Activated naive CD8-positive, alpha-beta T cell treated with anti-CD3 and anti-CD28 coated beads, Interleukin-2, amount 50 U/mL, for 16 hours (primary cell): ENCODE measurements around the gene HCRT.
"Not testable (repeated sequence)": the region's sequence is repeated elsewhere in the genome, so short reads cannot be mapped to it uniquely, and the experiment has no call there.

ENCODE experiments used
- DNase-seq: peaks from one replicate; pipeline ENCODE4 v3.0.0-alpha.2; 2020; ENCODE audit warnings: low read depth, low spot score

HCRT gene

DNA sequence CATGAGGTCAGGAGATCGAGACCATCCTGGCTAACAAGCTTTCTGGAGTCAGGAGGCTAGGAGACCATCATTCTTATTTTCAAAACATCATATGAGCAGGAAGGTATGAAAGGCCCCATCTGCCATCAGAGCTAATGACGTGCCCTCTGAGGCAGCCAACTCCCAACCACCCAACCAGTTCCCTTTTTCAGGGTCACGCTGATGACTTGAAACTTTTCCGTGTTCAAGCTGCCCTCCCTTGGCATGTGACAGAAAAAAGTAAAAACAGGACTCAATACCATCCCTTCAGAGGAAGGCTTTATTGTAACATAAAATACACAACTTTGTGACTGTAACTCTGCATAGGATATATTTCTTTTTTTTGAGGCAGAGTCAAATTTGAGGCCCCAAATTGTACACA lies 13.6 kb upstream of the HCRT start:
- no peak for DNase-seq

DNA sequence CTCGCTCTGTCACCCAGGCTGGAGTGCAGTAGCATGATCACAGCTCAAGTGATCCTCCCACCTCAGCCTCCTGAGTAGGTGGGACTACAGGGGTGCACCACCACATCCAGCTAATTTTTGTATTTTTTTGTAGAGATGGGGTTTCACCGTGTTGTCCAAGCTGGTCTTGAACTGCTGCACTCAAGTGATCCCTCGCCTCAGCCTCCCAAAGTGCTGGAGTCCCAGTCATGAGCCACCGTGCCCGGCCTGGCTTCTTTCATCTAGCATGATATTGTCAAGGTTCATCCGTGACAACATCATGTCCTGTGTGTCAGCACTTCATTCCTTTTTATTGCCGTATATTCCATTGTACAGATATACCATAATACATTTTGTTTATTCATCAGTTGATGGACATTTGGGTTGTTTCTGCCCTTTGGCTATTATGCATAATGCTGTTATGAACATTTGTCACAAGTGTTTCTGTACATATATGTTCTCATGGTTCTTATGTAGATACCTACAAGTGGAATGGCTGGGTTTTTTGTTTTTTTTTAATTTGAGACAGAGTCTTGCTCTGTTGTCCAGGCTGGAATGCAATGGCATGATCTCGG lies 12.4 kb upstream of the HCRT start:
- no peak for DNase-seq

DNA sequence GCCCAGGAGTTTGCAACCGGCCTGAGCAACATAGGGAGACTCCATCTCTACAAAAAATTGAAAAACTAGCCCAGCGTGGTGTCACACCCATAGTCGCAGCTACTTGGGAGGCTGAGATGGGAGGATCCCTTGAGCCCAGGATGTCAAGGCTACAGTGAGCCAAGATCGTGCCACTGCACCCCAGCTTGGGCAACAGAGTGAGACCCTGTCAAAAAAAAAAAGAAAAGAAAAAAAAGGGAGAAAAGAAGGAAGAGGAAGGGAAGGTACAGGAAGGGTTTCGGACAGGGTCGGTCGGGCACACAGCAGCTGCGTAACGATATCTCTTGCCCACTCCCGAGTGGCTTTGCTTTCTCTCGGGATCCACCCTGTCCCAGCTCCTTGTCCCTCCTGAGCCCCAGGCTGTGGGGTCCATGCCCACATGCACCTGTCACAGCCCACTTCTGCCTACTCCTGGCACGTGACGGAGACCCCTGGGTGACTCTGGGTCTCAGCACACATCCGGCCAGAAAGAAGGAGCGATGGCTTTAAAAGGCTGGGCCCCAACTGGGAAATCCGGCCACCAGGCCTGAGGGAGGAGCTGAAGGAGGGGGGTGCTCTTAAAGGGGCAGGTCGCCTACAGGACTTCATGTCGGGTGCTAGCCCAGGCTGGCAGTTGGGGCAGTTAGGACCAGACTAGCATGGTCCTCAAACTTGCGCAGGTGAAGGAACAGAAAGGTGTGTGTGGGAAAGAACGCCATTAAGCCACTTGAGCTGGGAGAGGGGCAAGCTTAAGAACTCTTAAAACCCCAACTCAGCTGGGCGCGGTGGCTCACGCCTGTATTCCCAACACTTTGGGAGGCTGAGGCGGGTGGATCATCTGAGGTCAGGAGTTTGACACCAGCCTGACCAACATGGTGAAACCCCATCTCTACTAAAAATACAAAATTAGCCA lies 9.0 kb upstream of the HCRT start, which contains the start of gene GHDC:
GHDC (minus strand) TSS at position 526 of the 931 bp plus-strand sequence. CDS start 913 bp downstream, outside the sequence.
- DNase-seq: peak; percentile 58

DNA sequence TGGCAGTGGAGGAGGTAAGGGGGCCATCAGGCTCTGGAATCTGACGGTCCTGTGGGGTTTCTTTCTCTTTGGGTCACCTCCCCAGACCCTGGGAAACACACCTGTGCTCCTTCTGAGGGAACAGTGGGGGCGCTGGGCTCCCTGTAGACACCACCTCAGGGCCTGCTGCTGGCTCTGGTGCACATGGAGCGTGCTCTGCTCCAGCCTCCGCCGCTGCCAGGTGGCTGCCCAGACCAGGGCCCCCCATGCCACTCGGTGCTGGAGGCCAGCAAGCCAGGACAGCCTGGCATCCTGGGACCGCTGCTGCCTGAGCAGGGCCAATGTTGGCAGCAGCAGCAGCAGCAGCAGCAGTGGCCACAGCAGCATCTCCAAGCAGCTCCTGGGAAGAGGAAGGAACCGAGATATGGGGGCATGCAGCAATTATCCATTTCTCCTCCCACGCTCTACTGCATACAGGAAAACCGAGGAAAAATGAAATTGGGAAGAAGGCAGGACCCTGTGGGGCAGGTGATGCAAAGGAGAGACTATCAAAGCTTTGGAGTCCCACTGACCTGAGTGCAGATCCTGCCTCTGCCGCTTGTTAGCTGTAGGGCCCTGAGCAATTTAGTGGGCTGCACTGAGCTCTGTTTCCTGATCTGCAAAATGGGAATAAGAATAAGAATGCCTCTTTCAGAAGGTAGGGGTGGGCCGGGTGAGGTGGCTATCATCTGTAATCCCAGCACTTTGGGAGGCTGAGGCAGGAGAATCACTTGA lies 8.1 kb upstream of the HCRT start:
- no peak for DNase-seq

DNA sequence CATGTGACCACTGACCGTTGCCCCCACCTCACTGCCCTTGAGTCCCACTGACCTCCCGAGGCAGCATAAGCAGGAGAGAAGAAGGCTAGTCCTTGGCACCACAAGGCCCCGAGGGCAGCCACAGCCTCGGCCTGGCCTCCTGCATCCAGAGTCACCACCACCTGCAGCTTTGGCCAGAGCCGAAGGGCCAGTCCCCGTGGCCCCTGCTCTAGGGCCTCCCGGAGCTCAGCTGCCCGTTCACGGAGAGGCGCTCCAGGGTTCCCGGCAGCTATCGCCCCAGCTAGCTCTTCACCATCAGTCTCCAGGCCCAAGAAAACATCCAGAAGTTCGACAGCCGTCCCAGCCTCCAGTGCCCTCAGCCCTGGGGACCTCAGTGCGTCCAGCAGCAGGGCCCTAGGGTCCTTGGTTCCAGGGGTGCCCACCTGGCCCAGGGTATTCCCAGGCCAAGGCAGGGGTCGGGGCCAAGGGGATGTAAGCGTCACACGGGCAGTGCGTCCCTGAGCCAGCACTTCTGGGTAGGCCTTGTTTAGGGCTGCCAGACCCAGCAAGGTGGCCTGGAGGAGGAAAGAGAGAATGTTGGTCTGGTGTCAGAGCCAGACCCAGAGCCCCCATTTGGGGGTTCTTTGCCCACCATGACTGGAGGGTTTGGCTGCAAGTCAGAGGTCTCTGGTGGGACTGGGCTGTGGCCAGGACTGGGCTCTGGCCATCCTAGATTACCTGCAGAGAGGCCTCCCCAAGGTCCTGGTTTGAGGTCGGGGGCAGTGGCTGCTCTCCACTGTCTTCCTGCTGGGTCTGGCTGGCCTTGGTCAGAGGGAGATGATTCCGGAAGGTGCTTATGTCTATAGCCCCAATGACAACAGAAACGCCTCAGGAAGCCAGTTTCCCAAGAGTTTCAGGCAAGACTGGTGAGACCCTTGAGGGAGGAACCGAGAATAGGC lies 7.2 kb upstream of the HCRT start:
- no peak for DNase-seq

DNA sequence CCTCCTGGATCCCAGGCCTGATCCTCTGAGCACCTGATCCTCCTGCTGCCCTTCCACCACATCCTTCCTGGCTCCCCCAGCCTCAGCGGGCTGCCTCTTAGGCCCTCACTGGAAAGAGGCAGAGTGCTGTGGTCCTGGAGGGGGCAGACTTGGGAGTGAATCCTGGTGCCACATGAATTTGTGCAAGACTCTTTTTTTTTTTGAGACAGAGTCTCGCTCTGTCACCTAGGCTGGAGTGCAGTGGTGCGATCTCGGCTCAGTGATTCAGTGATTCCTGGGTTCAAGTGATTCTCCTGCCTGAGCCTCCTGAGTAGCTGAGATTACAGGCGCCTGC lies 6.0 kb upstream of the HCRT start:
- no peak for DNase-seq

DNA sequence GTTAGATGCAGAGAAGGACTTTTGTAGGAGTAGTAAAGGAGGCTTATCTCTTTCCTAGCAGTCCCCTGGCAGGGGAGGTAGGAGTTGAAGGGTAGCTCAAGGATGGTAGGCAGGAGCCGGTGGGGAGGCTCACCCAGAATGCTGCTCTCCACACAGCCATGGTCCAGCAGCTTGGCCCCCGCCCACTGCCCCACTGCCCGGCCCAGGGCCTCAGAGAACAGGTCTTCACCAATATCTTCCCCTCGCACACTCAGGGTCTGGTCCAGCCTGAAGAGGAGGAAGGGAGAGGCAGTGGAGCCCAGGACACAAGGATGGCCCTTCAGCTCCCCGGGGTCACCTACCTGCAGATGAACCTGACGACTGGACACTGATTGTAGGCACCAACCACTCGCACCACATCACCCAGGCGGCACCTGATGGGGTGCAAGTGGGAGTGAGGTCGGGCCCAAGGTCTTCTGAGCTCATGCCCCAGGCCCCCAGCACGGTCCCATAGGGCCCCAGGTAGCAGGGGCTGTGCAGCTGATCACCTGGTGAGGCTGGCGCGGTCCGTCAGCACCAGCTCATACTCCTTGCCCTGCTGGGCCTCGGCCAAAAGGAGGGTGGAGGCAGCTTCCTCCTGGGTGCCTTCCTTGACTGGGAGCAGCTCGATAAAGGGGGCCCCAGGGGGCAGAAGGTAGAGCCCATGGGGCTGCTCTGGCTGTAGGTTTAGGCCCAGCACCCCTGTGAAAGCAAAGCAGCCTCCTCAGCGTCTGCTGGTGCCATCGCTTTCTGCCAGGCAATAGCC lies 5.4 kb upstream of the HCRT start:
- no peak for DNase-seq

DNA sequence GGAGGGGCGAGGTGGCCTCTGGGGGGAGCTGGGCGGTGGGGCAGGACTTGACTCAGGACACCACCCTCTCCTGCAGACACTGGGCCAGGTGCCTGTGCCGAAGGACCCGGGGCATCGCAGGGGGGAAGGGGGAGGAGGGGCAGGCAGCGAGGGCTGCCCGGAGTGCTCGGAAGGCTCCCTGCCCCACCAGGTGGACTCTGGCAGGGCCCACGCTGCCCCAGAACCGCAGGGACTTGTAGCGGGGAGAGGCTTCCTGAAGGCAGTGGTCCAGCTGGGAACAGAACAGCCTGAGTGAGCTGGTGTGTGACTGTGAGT lies 4.4 kb upstream of the HCRT start:
- DNase-seq: no peak

DNA sequence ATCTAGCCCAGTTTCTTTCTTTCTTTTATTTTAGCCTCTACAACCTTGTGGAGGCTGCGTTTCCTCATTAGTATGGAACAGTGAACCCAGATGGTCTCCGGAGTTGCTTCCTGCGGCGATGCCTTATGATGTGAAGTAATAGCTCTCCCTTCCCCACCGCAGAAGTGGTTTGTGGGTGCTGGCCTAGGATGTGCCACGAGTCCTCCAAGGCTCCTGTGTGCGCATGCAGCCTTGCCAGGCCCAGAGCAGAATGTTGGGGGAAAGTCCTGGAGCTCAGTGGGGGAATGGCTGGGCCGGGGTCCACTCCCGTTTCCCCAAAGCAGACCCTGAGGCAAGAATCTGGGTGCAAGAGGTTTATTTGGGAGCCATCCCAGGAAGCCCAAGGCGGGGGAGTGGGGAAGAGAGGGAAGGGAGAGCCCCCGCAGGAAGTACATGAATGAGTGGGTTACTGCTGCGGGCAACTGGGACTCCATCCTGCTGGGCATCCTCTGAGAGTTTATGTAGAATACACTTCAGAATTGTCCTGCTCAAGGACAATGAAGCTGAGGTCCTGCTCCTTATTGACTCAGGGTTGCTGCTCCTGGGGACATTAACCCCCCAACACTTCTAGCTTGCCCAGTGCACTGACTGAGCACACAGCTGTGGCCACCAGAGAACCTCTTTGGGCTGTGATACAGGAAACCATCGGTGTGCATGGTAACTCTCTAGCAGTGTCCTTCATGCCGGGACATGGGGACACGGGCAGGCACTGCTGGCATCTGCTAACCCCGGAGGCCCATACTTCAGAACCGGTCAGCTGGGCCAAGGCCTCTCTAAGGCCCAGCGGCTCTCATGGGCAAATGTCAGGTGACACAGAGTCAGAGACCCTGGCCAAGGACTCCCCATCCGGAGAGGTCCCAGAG lies 3.7 kb upstream of the HCRT start:
- no peak for DNase-seq

DNA sequence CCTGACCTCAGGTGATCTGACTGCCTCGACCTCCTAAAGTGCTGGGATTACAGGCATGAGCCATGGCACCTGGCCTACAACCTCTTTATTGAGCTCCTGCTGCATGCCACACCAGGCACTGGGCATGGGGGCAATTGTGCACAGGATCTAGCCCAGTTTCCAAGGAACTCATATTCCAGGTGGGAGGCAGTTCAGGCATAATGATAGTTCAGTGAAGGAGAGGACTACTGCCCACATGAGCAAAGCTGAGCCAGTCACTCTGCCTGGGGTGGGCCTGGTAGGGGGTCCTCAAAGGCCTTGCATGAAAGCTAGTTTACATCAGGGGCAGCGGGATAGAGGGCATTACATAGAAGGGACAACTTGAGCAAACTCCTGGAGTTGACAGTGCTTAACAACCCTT lies 2.6 kb upstream of the HCRT start:
- no peak for DNase-seq

DNA sequence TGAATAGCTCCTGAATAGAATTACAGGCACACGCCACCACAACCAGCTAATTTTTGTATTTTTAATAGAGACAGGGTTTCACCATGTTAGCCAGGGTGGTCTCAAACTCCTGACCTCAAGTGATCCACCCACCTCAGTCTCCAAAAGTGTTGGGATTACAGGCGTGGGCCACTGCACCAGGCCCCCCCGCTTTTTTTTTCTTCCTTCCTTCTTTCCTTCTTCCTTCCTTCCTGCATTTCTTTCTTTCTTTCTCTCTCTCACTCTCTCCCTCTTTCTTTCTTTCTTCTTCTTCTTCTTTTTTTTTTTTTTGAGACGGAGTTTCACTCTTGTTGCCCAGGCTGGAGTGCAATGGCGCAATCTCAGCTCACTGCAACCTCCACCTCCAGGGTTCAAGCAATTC lies 939 bp upstream of the HCRT start:
- not testable (repeated sequence) for DNase-seq

DNA sequence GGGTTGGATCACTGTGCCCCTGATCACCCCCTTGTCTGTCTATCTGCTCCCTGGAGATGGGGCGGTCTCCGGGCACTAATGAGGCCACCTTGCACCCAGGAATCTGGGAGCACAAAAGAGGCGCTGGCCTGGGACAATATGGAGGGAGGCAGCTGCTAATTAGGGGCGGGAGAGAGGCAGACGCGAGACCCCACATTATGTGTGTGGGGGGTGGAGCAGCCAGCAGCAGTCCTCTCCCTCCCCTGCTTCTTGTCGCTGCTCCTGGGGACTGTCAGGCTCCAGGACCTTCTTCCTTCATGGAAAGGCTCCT lies 324 bp upstream of the HCRT start:
- DNase-seq: no peak

DNA sequence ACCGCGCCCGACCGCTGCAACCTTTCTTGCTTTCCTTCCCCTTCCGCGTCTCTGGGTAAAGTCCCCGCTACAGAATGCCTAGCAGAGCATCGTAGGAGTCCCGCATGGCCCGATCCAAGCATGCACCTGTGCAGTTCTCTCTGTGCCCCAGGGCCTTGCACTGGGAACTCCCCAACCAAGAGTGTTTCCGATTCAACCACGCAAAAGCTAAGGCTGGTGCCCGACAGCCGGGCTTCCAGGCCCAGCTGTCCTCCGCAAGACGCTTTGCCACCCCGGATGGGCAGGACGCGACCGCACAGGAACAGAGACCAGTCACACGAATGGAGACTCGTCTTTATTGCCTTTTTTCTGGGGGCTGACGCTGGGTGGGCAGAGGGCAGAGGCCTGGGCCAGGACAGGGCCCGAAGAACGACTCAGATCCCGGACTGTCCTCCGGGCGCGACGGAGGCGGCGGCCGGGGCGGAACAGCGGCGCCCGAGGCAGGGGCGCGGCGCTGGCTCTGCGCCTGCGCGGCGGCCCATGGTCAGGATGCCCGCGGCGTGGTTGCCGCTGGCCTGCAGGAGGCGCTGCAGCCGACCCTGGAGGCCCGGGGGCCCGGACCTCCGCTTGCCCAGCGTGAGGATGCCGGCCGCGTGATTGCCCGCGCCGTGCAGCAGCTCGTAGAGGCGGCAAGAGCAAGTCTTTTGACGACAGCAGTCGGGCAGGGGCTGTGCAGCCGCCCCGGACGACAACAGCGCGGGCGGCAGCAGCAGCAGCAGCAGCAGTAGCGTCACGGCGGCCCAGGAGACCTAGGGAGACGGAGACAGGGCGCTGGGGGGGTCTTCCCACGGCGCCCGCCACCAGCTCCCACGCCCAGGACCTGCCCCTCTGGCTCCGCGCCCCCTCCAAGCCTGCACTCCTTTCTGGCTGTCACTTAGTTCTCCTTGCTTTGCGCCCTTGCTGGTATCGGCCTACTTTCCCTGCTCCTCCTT lies 1.2 kb downstream of the HCRT start:
- peak; percentile 51 for DNase-seq

DNA sequence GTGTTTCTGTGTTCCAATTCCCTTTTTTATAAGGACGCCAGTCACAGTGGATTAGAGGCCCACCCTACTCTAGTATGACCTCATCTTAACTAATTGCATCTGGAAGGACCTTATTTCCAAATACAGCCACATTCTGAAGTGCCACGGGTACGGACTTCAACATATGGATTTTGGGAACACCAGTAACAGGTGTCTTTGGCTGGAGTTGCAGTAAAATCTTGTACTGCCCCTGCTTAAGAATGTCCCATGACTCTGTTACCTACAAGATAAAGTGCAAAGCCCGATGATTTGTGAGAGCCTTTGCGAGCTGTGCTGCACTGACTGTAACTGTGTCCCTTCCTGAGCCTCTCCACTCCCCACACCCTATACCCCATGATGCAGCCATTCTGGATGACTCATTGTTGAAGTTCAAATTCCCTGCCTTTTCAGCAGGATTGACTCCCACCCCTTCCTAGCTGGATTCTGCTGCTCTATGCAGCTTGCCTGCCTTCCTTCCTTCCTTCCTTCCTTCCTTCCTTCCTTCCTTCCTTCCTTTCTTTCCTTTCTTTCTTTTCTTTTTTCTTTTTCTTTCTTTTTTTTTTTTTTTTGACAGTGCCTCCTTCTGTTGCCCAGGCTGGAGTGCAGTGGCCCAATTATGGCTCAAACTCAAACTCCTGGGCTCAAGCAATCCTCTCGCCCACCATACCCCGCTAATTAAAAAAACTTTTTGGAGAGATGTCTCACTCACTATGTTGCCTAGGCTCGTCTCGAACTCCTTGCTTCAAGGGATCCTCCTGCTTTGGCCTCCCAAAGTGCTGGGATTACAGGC lies 2.1 kb downstream of the HCRT start:
- DNase-seq: no peak

DNA sequence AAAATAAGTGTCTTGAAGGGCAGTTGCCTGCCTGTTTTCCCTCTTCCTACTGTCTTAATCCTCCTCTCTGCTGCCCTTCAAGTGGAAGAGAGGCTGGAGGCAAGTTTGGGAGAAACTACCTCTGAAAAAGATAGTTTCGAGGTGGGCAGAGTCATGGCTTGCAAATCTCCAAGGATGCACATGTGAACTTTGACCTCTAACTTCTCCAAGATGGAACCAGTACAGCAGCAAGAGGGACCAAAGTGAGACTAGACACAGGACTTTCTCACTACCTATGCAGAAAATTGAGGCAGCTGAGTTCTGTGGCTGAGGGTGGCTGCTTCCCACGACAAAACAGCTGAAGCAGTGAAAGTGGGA lies 3.4 kb downstream of the HCRT start:
- DNase-seq: no peak

DNA sequence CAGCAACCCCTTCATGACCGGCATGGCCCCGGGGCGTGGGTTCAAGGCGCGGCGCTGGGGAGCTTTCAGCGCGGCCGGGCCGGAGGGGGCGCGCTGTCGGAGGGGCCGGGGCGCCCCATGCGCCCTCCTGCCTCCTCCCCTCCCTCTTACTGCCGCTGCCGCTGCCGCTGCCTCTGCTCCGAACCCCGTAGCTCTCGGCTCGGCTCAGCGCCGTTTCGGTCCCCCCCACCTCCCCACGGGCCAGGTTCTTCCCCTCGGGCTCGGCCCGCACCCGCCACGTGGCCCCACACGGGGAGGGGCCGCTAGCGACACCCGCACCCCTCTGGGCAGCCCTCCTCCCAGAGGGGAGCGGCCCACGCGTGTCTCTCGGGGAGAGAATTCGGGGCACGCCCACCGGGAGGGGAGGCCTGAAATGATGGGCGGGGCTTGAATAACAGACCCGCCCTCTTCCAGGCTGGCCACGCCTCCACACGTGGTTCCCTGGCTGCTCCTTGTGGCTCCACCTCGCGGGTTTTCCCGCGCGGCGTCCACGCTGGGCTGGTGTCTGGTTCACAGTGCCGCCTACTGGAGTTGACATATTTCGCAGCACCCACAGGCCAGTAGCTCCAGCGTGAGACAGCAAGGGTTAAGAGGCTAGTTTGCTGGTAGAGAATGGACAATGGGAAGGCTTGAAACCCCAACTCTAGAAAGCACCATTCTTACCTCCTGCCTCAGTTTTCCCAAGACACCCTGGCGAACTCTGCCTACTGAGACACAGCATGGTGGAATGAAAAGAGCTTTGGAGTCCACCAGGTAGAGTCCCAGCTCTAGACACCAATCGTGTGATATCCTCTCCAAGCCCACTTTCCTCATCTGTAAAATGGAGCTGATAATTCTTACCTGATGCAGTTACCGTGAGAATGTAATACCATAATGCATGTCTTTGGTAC lies 4.1 kb downstream of the HCRT start, which contains the start of gene KCNH4:
KCNH4 (minus strand) TSS at position 221 of the 929 bp plus-strand sequence; CDS start at position 24, 197 bp downstream.
- DNase-seq: peak; percentile 60
